HL-60 (cell line): ENCODE data around the gene CHD2.

ENCODE experiments used
- DNase-seq, 2 experiments: peaks; one replicate each; pipeline ENCODE4 v3.0.0-alpha.2; 2010 to 2020; ENCODE audit warnings: low read depth in 1 of 2, low spot score in 1 of 2
- H3K27ac ChIP-seq: fragments of 250-450 bp; sonication (Bioruptor Pico); replicated peaks from 2 replicates; pipeline ENCODE4 v1.5.1; 2020; ENCODE audit warnings: mild to moderate bottlenecking, moderate library complexity
- H3K27me3 ChIP-seq: fragments of 250-450 bp; sonication (Bioruptor Pico); 2 replicates; pipeline ENCODE4 v1.5.1; 2021; ENCODE audit warnings: mild to moderate bottlenecking, moderate library complexity; ENCODE audit not compliant: insufficient read depth, poor library complexity, severe bottlenecking
- H3K4me3 ChIP-seq: replicated peaks from 2 replicates; pipeline ENCODE4 v1.5.1; 2011; ENCODE audit warnings: mild to moderate bottlenecking, control low read depth, low read length; ENCODE audit not compliant: insufficient read depth
- CTCF ChIP-seq: IDR thresholded peaks from one replicate; pipeline ENCODE4 v1.5.1; 2011; ENCODE audit warnings: low read length, control low read depth, inconsistent platforms; ENCODE audit not compliant: insufficient read depth
- GABPA ChIP-seq: IDR thresholded peaks from 2 replicates; pipeline ENCODE4 v1.6.1; 2012; ENCODE audit warnings: low read depth
- POLR2AphosphoS5 ChIP-seq: IDR thresholded peaks from 2 replicates; pipeline ENCODE4 v1.6.1; 2012; ENCODE audit warnings: low read depth
- REST ChIP-seq: IDR thresholded peaks from 2 replicates; pipeline ENCODE4 v1.6.1; 2012; ENCODE audit warnings: low read depth; ENCODE audit not compliant: insufficient replicate concordance
- SPI1 ChIP-seq: IDR thresholded peaks from 2 replicates; pipeline ENCODE4 v1.6.1; 2012; ENCODE audit warnings: low read depth, mild to moderate bottlenecking, borderline replicate concordance

CHD2 gene

GRCh38 chr15:92886042-92886537, 14.0 kb upstream of the CHD2 start:
- H3K27me3 ChIP-seq, result no peaks in the 10 kb centered on the region
- H3K27ac ChIP-seq, result no peak overlapping the region
- TF ChIP-seq POLR2AphosphoS5 (no peak), SPI1 (no peak), GABPA (no peak), REST (no peak), CTCF (no peak)
- no peak overlapping the region for H3K4me3 ChIP-seq
- no peak for DNase-seq

GRCh38 chr15:92886815-92887214, 13.3 kb upstream of the CHD2 start:
- no peak overlapping the region for H3K27ac ChIP-seq
- TF ChIP-seq SPI1 (no peak), REST (no peak), POLR2AphosphoS5 (no peak), CTCF (no peak), GABPA (no peak)
- DNase-seq, result no peak
- H3K27me3 ChIP-seq, result no peaks in the 10 kb centered on the region
- H3K4me3 ChIP-seq, result no peak overlapping the region

- no peak for DNase-seq
- TF ChIP-seq SPI1 (no peak), POLR2AphosphoS5 (no peak), REST (no peak), GABPA (no peak), CTCF (no peak)
- H3K27me3 ChIP-seq, result no peaks in the 10 kb centered on the region
- H3K4me3 ChIP-seq, result no peak overlapping the region
- no peak overlapping the region for H3K27ac ChIP-seq
Observed at GRCh38 chr15:92887869-92888268, 12.3 kb upstream of the CHD2 start.
